Thyroid gland (tissue), 4 donors: ENCODE measurements around the gene ZNF415.

Experiments
- CTCF ChIP-seq, 6 experiments: fragments of 200-600 bp in 3 of 6; fragments of 450-650 bp in 3 of 6; sonication (generic) in 3 of 6; IDR thresholded peaks; one replicate each; pipeline ENCODE4 v1.5.1; 2016 to 2019; ENCODE audit warnings: antibody characterized with exemption in 6 of 6, mild to moderate bottlenecking in 2 of 6, inconsistent platforms in 1 of 6, moderate library complexity in 1 of 6
- POLR2A ChIP-seq, 2 donors: fragments of 450-650 bp; IDR thresholded peaks; one replicate each; pipeline ENCODE4 v1.6.1; 2017; ENCODE audit warnings: antibody characterized with exemption in 2 of 2, mild to moderate bottlenecking in 2 of 2, moderate library complexity in 1 of 2

- TF ChIP-seq CTCF (IDR thresholded peaks at IDR 0.05) (no peak), POLR2A (IDR thresholded peaks at IDR 0.05) (no peak)
Observed at GRCh38 chr19:53158119-53158656, 25.5 kb upstream of the ZNF415 start.
